GM12891 (cell line): Measurements from ENCODE around the gene SIRPA.

Experiments
- PAX5 ChIP-seq: IDR thresholded peaks from 2 replicates; pipeline ENCODE4 v1.6.1; 2011; ENCODE audit warnings: low read length, moderate library complexity, mild to moderate bottlenecking; ENCODE audit not compliant: insufficient read depth, severe bottlenecking
- POLR2A ChIP-seq: IDR thresholded peaks from 2 replicates; pipeline ENCODE4 v1.6.1; 2011; ENCODE audit warnings: low read depth, low read length, control low read depth
- POLR2AphosphoS5 ChIP-seq: IDR thresholded peaks from 2 replicates; pipeline ENCODE4 v1.6.1; 2011; ENCODE audit warnings: low read depth, low read length, control low read depth
- SPI1 ChIP-seq: IDR thresholded peaks from 2 replicates; pipeline ENCODE4 v1.6.1; 2011; ENCODE audit warnings: low read depth, low read length, control low read depth
- TAF1 ChIP-seq: IDR thresholded peaks from 2 replicates; pipeline ENCODE4 v1.6.1; 2011; ENCODE audit warnings: low read depth, low read length, control low read depth

DNA sequence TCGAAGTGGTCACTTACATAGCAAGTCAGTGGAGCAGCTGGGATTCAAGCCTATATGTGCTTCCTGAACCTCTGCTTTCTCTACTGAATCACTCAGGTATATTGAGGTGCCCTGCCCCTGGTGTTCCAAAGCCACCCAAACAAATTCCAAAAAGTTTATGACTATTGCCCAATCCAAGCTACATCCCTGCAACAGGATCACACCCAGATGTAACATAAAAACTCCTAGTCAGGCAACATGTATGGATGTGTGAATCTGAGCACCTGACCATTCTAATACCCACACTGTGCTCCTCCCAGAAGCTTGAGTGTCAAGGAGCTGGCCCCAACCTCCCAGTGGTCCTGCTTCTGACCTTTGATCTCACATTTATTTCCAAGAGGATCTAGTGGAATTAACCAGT, 39.5 kb upstream of the SIRPA start:
- no peak for TF ChIP-seq POLR2A
- no peak for TF ChIP-seq TAF1
- TF ChIP-seq POLR2AphosphoS5: no peak
- no peak for TF ChIP-seq PAX5
- TF ChIP-seq SPI1: no peak
